KOPT-K1 (cell line): ENCODE results near the gene CHST6.
"Not testable (repeated sequence)": the region's sequence is repeated elsewhere in the genome, so short reads cannot be mapped to it uniquely, and the experiment has no call there.

Experiments used
- H3K27ac ChIP-seq: fragments of 200-600 bp; sonication (generic); 2 replicates; pipeline ENCODE4 v1.5.1; 2016; ENCODE audit warnings: antibody characterized with exemption, mild to moderate bottlenecking, low read depth, low read length; ENCODE audit not compliant: poor library complexity, severe bottlenecking
- H3K36me3 ChIP-seq: fragments of 200-600 bp; sonication (generic); 2 replicates; pipeline ENCODE4 v1.5.1; 2017; ENCODE audit warnings: antibody characterized with exemption, mild to moderate bottlenecking, low read length, moderate library complexity; ENCODE audit not compliant: insufficient read depth
- H3K9me3 ChIP-seq: fragments of 200-600 bp; sonication (generic); 2 replicates; pipeline ENCODE4 v1.5.1; 2017; ENCODE audit warnings: antibody characterized with exemption, low read length, mild to moderate bottlenecking; ENCODE audit not compliant: insufficient read depth, poor library complexity, severe bottlenecking

CHST6 gene

GRCh38 chr16:75495076-75495674 is at the start of gene CHST6:
CHST6 (minus strand) TSS chr16:75495441; CDS start chr16:75479828, 15,613 bp downstream.
- no peaks in the 10 kb centered on the region for H3K36me3 ChIP-seq
- no peaks in the 10 kb centered on the region for H3K9me3 ChIP-seq
- no peak within 1 kb of the TSS for H3K27ac ChIP-seq

GRCh38 chr16:75542462-75542861 is 47.2 kb upstream of the CHST6 start:
- H3K9me3 ChIP-seq, H3K27ac ChIP-seq, H3K36me3 ChIP-seq: not testable (repeated sequence)

- Histone ChIP-seq H3K27ac (no peak overlapping the region), H3K36me3 (no peaks in the 10 kb centered on the region)
These were observed 46.0 kb upstream of the CHST6 start for GRCh38 chr16:75541236-75541635.

GRCh38 chr16:75538882-75539565 is 43.8 kb upstream of the CHST6 start:
- H3K27ac ChIP-seq, H3K36me3 ChIP-seq, H3K9me3 ChIP-seq: not testable (repeated sequence)

More at GRCh38 chr16:75541236-75541635, 46.0 kb upstream of the CHST6 start:
- H3K9me3 ChIP-seq, result no peaks in the 10 kb centered on the region

GRCh38 chr16:75537776-75538175 is 42.5 kb upstream of the CHST6 start:
- H3K27ac ChIP-seq, result no peak overlapping the region
- H3K36me3 ChIP-seq, result no peaks in the 10 kb centered on the region
- H3K9me3 ChIP-seq, result no peaks in the 10 kb centered on the region

- no peaks in the 10 kb centered on the region for H3K36me3 ChIP-seq
- no peaks in the 10 kb centered on the region for H3K9me3 ChIP-seq
- H3K27ac ChIP-seq, result no peak within 1 kb of the TSS
These were observed 40.7 kb upstream of the CHST6 start, which contains the start of gene CHST5 for GRCh38 chr16:75535901-75536300. CHST5 (minus strand) TSS chr16:75536108; CDS start chr16:75530384, 5,724 bp downstream.

- no peaks in the 10 kb centered on the region for H3K9me3 ChIP-seq
- no peak overlapping the region for H3K27ac ChIP-seq
These were observed 40.1 kb upstream of the CHST6 start for GRCh38 chr16:75535211-75535843.

GRCh38 chr16:75534560-75535205 is 39.4 kb upstream of the CHST6 start:
- H3K9me3 ChIP-seq, result no peaks in the 10 kb centered on the region
- H3K27ac ChIP-seq, result no peak overlapping the region
- no peaks in the 10 kb centered on the region for H3K36me3 ChIP-seq

More at GRCh38 chr16:75535211-75535843, 40.1 kb upstream of the CHST6 start:
- H3K36me3 ChIP-seq, result no peaks in the 10 kb centered on the region

- no peaks in the 10 kb centered on the region for H3K9me3 ChIP-seq
- no peak overlapping the region for H3K27ac ChIP-seq
- H3K36me3 ChIP-seq, result no peaks in the 10 kb centered on the region
These were observed 37.5 kb upstream of the CHST6 start for GRCh38 chr16:75532791-75533190.

GRCh38 chr16:75532142-75532765 is 37.0 kb upstream of the CHST6 start:
- no peaks in the 10 kb centered on the region for H3K36me3 ChIP-seq
- H3K27ac ChIP-seq, result no peak overlapping the region
- H3K9me3 ChIP-seq, result no peaks in the 10 kb centered on the region

- H3K9me3 ChIP-seq, result no peaks in the 10 kb centered on the region
These were observed 34.7 kb upstream of the CHST6 start for GRCh38 chr16:75529959-75530358.

GRCh38 chr16:75529056-75529905 is 34.0 kb upstream of the CHST6 start:
- no peaks in the 10 kb centered on the region for H3K9me3 ChIP-seq
- no peak overlapping the region for H3K27ac ChIP-seq
- H3K36me3 ChIP-seq, result no peaks in the 10 kb centered on the region

More at GRCh38 chr16:75529959-75530358, 34.7 kb upstream of the CHST6 start:
- Histone ChIP-seq H3K27ac (no peak overlapping the region), H3K36me3 (no peaks in the 10 kb centered on the region)

GRCh38 chr16:75527825-75528299 is 32.6 kb upstream of the CHST6 start:
- Histone ChIP-seq H3K27ac (no peak overlapping the region), H3K9me3 (no peaks in the 10 kb centered on the region), H3K36me3 (no peaks in the 10 kb centered on the region)
